NCI-H748 (cell line): ENCODE results near the gene MAPKAP1.

Experiments
- DNase-seq: peaks from one replicate; lab custom pipeline; 2025; ENCODE audit not compliant: unreplicated experiment; lab: John Stamatoyannopoulos, UW

The MAPKAP1 gene

DNA sequence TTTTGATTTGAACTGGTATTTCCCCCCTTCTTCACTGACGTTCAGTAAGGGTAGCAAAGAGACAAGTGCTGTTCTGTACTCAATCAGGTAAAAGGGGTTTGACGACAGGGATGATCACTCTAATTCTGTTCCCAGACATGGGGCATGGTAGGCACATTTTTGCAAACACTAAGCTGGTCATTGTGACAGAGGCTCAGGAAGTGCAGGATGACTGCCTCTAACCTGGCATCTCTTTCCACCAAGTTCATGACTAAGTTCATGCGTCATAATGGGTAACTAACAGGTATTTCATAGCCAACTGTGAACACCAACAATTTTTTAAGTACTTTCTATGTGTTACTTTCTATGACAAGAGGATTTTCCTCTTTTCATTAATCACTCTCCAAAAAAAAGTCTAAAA, 166.5 kb downstream of the MAPKAP1 start:
- no peak for DNase-seq

DNA sequence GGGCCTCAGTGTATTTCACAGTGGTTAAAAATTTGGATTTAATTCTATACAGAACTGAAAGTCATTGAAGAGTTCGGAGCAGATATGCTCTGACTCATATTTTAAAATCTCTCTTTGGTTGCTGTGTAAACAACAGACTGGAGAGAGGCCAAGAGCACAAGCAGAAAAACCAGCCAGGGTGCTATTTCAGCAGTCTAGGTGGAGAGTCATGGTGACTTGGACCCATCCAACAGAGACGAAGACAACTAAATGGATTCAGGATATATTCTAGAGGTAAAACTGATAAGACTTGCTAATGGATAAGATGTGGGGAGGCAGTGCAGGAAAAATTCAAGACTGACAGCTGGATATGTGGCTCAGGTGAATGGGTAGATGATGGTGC, 168.9 kb downstream of the MAPKAP1 start:
- DNase-seq: peak; percentile 80

DNA sequence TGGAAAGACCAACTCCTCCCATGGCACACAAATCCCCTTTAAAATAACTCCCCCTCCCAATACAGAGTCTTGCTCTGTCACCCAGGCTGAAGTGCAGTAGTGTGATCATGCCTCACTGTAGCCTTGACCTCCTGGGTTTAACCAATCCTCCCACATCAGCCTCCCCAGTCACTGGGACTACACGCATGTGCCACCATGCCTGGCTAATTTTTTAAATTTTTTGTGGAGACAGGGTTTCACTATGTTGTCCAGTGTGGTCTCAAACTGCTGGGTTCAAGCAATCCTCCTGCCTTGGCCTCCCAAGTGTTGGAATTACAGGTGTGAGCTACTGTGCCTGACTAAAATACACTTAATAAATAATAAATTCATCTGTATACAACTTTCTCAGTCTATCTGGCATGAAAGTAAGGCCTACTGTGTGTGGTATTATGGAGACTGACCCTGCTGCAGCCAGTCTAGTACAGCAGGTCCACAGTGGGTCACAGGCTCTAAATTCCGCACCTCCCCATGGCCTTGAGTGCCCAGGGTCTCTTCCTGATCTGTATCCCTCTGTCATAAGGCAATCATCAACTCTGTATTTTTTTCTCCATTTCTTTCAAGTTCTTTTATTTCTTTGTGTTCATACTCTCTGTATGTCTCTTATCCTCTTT, 169.4 kb downstream of the MAPKAP1 start:
- peak; percentile 38 for DNase-seq

- peak; percentile 72 for DNase-seq
Measured at GRCh38 chr9:125536776-125537175, 170.2 kb downstream of the MAPKAP1 start.

- DNase-seq: no peak
Measured at GRCh38 chr9:125536167-125536772, 170.7 kb downstream of the MAPKAP1 start.

DNA sequence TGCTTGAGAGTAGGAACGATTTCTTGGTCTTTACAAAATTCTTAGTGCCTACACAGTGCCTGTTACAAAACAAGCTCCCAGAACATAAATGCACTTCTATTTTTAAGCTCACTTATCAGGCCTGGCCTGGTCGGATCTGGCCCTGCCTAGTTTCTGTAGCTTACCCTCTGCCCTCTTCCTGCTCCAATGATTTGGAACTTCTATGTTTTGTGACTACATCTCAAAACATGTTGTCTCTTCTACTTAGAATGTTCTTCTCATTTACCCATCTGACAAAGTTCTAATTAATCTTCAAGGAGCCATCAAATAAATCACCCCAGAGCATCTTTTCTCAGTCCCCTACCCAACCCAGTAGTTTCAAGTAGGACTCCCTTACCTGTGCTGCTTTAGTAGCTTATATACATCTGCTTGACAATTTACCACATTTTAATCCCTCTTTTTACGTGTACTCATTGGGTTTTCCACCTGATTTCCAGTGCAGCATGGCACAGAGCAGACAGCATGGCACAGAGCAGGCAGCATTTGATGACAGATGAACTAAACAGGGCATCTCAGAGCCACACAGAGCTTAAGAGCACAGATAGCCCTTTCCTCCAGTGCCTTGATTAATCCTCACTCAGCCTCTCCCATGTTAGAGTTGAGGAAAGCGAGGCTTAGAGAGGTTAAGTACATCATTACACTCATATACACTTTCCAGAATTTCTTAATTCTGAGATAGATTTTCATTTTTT, 171.9 kb downstream of the MAPKAP1 start:
- DNase-seq: no peak

DNA sequence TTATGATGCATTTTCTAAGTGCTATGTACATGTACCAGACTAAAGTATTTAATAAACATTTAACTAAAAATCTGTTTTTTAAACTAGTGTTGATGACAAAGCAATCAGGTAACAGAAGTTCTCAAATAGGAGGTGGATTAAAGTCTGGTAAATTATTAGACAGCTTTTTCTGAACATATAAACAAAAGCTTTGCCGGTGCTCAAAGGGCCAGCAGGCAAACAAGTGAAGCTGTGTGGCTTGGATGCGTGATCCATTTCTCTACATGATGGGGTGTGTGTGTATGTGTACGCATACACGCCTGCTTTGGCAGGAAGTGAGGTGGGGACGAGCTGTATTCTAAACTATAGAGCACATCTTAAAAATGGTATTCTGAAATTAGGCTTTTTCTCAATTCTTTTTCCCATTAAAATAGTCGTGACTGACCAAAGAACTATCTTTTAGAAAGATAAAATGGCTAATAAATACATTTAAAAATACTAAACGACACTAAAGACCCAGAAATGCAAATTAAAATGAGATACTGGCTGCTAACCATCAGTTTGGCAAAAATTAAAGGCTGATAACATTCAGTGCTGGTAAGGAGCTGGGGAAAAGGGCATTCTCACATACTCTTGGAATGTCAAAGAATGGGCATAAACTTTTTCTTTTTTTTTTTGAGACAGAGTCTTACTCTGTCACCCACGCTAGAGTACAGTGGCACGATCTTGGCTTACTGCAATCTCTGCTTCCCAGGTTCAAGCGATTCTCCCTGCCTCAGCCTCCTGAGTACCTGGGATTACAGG, 174.0 kb downstream of the MAPKAP1 start:
- no peak for DNase-seq

DNA sequence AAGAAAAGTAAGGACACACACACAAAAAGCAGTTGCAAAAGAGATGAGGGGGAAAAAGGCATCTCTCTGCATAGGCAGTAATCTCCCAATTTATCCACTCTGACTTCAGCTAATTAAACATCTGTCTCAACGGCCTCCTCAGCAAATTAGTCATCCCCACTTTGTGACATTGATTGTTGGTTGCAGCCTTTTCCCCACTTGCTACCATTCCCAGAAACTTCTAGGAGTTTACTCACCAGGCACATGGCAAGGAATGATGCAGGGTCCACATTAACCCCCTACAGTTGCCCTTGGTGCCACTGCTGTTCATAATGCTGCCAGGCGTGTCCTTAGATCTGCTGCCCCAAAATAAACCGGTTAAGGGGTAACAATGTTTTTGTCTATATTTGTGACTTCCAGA, 174.6 kb downstream of the MAPKAP1 start:
- no peak for DNase-seq

DNA sequence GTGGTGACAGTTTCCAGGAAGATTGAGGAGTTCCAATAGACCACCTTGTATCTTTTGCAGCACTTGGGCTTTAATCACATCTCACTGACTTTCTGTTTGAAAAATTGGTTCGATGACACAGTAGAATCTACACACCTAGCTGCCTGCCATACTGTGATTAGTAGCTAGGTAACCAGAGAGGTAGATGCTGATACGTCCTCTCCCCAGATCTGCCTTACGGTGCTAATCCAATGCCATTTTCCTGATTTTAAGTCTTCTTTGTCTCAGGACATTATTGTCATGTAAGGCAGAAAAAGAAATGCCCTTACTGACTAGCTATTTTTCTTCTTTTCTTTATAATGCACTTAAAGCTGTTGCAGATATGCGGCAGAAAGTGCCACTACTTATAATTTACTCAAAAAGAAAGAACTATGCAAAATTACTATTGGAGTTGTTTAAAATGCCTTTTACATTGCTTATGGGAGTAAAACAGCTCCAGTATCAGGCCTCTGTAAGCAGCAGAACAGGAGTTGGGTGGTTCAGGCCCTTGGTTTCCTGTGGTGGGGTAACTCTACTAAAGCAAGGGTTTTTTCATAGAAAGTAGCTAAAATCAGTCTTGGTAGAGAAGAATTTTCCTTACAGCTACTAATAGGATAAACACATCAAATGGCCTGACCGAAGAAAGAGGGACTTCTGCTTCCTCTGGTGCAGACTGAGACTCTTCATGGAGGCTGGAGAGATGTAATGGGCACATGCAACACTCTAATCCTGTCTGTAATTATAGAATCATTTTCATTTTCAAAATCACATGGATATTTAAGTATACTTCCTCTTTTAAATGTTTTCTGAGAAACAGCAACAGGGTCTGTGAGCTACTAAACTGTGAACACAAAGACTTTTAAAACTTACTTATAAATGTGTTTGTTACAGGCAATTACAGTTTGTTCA, 177.2 kb downstream of the MAPKAP1 start:
- no peak for DNase-seq

DNA sequence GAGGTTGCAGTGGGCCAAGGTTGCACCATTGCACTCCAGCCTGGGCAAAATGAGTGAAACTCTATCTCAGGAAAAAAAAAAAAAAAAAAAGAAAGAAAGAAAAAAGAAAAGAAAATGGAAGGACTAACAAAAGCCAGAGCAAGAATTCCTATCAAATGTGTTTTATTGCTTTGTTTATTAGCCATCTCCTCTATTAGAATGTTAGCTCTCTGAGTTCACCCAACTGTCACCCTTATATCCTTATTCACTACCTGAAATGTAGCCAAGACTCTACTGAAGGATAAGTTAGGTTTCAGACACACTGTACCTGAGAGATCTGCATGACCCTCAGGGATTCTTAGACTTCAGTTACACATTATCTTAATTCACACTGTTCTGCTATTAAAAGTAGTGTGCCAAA, 177.9 kb downstream of the MAPKAP1 start:
- DNase-seq: no peak

GRCh38 chr9:125527471-125528002, 179.5 kb downstream of the MAPKAP1 start:
- no peak for DNase-seq

- no peak for DNase-seq
Measured at GRCh38 chr9:125525921-125526631, 180.9 kb downstream of the MAPKAP1 start.

- no peak for DNase-seq
Measured at GRCh38 chr9:125524583-125525355, 182.2 kb downstream of the MAPKAP1 start.

GRCh38 chr9:125523681-125524080, 183.3 kb downstream of the MAPKAP1 start:
- no peak for DNase-seq

GRCh38 chr9:125522328-125522725, 184.7 kb downstream of the MAPKAP1 start:
- DNase-seq: no peak

DNA sequence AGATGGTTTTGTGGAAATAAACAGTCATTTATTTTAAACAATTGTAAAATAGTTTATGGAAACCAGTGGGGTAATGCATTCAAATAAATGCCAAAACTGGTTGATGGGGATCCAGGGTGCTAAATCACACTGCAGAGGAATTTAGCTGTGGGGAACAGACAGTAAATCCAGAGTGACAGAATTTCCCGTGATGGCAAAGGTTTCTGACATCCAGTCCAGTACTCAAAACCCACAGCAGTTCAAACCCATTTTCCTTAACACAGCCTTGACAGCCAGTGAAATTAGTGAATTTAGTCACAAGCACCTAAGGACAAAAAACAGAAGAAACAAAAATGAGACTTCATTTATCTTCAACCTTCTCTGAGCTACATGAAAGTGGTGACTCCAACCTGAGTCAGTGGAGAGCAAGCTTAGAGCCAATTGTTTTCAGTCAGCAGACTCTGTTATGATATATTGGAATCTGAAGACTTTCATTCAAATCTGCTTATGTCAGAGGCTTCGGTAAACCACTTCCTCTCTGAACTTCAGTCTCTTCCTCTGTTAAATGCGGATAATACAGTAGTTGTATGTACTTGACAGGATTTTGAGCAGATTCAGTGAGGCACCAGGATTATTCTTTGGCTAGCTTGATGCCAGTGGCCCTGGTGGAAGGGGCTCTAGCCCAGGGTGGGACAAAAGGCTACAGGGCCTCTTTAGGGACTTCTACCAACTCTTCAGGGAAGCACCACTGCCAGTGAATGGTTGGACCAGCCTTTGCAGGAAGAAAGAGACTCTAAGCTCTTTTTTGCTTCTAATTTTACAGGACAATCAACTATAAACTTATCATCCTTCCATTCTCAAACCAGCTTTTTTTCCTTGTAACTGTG, 185.3 kb downstream of the MAPKAP1 start:
- no peak for DNase-seq

- no peak for DNase-seq
Measured at GRCh38 chr9:125519734-125520133, 187.3 kb downstream of the MAPKAP1 start.

DNA sequence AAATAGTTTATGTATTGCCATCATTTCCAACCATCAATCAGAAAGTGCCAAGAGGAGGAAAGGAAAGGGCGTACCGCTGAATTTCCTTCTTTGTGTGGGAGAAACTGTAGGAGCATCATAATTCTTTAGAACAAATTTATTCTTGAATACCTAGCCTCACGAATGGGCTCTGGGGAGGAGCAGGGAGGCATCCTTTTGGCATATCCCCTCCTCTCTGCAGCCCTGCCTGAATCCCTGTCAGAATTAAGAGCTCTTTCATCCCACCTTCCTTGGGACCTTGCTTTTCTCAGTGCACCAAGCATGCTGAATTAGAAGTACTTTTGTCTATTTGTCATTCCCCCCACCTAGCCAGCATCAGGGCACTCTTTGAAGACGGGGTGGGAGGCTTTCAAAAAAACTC, 189.4 kb downstream of the MAPKAP1 start:
- no peak for DNase-seq
